Spleen (tissue), 11 donors: ENCODE data around the gene NPHP4. TPM values are rescaled to one million over a fixed set of nuclear protein-coding genes. Genes with fewer than 3 reads are reported as not detected.

Source experiments
- DNase-seq: peaks from one replicate; pipeline ENCODE4 v3.0.0-alpha.2; 2020
- H3K27ac ChIP-seq, 8 donors: fragments of 200-600 bp; sonication (generic) in 7 of 8; 1 replicate in 4 of 8; 2 replicates in 4 of 8; pipeline versions ENCODE4 v1.5.0 to v1.8.0; 2016 to 2021; ENCODE audit warnings: inconsistent platforms in 4 of 8, mild to moderate bottlenecking in 4 of 8, moderate library complexity in 1 of 8
- H3K27me3 ChIP-seq, 7 donors: fragments of 200-600 bp; sonication (generic) in 6 of 7; replicated peaks in 1 of 7; 1 replicate in 4 of 7; 2 replicates in 3 of 7; pipeline versions ENCODE4 v1.5.0 to v1.8.0; 2016 to 2021; ENCODE audit warnings: inconsistent platforms in 3 of 7, mild to moderate bottlenecking in 1 of 7
- H3K36me3 ChIP-seq, 6 donors: fragments of 200-600 bp; sonication (generic) in 5 of 6; 1 replicate in 4 of 6; 2 replicates in 2 of 6; pipeline versions ENCODE4 v1.5.0 to v1.8.0; 2016 to 2021; ENCODE audit warnings: inconsistent platforms in 2 of 6
- H3K4me1 ChIP-seq, 6 donors: fragments of 200-600 bp; sonication (generic) in 5 of 6; 1 replicate in 3 of 6; 2 replicates in 3 of 6; pipeline versions ENCODE4 v1.5.0 to v1.8.0; 2016 to 2021; ENCODE audit warnings: inconsistent platforms in 3 of 6
- H3K4me3 ChIP-seq, 8 donors: fragments of 200-600 bp; sonication (generic) in 7 of 8; 1 replicate in 4 of 8; 2 replicates in 4 of 8; pipeline versions ENCODE4 v1.5.0 to v1.8.0; 2016 to 2021; ENCODE audit warnings: inconsistent platforms in 4 of 8, mild to moderate bottlenecking in 4 of 8, moderate library complexity in 2 of 8
- H3K9me3 ChIP-seq, 8 donors: fragments of 200-600 bp; sonication (generic) in 7 of 8; 1 replicate in 4 of 8; 2 replicates in 4 of 8; pipeline versions ENCODE4 v1.5.0 to v1.8.0; 2016 to 2021; ENCODE audit warnings: inconsistent platforms in 4 of 8
- POLR2A ChIP-seq, 3 donors: fragments of 450-650 bp; IDR thresholded peaks; one replicate each; pipeline ENCODE4 v1.5.1; 2017; ENCODE audit warnings: antibody characterized with exemption in 3 of 3, mild to moderate bottlenecking in 1 of 3
- POLR2AphosphoS5 ChIP-seq, 3 donors: sonication (generic); formaldehyde crosslinking; IDR thresholded peaks; one replicate each; pipeline ENCODE4 v1.5.1; 2017; ENCODE audit warnings: antibody characterized with exemption in 3 of 3
- WGBS, 5 donors: extraction: QIAGEN DNeasy Blood & Tissue Kit in 3 of 5; methylation state at CpG; one replicate each; pipeline versions ENCODE4 v1.1.5 to v1.1.7; 2013 to 2018; 5-methylcytosine and 5-hydroxymethylcytosine counted together
- intact Hi-C: fragments of 100-400 bp; cut with DNase I; formaldehyde crosslinking; loops from one replicate; pipeline ENCODE4 v1.15.0; 2023; ENCODE audit warnings: low total_unique reads
- polyA plus RNA-seq, 3 donors: library from polyadenylated mRNA; stranded (reverse); fragments of 200-250 nt; gene quantifications; one replicate each; pipeline ENCODE4 v1.2.1, GENCODE V29; 2013
- total RNA-seq, 7 donors: library from RNA; depleted of rRNA in 3 of 7; stranded (reverse); fragments of >200 nt in 3 of 7; fragmentation: NEBNext Ultra II Directional in 4 of 7; extraction: Animal tissue kit (Norgen Biotek cat#: 25700) in 4 of 7; gene quantifications; one replicate each; pipeline versions ENCODE4 v1.1.0 to v1.2.1, GENCODE V29; 2016 to 2021
- TF ChIP-seq, protein P1 (sequence below), 11 experiments: fragments of 200-600 bp in 7 of 11; fragments of 450-650 bp in 4 of 11; sonication (generic) in 4 of 11; IDR thresholded peaks in 8 of 11; conservative IDR thresholded peaks in 3 of 11; 1 replicate in 7 of 11; 2 replicates in 4 of 11; pipeline versions ENCODE4 v1.4.0 to v1.8.0; 2016 to 2021; ENCODE audit warnings: antibody characterized with exemption in 11 of 11, inconsistent platforms in 4 of 11, mild to moderate bottlenecking in 1 of 11
- donor health status: healthy with polysubstance abuse.
- donor health status: DM: no; HTN: no; CAD: no; lungs with moderate emphysema.
- donor health status: DM: no; HTN: no; CAD: no.
- donor health status: Bipolar disorder and iron deficiency.
- donor health status: healthy.
- donor health status: DM: no; HTN: no; CAD: no.
- donor health status: DM: yes; HTN: yes; CAD: no.

The NPHP4 gene
- total and polyA plus RNA-seq, 10 donors, result 1.2 to 17.5 (median 9.4) TPM

DNA sequence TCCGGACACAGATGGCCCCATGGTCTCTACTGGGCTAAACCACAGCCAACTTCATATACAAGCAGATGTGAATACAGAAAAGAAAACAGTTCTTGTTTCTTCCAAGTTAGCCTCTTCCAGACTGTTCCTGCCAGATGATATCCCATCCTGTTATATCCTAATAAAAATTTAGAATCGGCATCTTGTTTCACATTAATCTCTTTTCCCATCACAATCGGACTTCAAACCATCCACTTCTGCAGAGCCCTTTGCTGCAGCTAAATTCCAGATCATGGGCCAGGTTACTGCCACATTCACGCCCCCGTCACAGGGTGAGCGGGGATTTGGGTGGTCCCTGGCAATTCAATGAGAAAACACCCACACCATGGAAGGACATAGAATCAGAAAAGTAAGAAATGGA is 57.2 kb downstream of the NPHP4 start:
- no peak for DNase-seq
- TF ChIP-seq, protein P1, sequence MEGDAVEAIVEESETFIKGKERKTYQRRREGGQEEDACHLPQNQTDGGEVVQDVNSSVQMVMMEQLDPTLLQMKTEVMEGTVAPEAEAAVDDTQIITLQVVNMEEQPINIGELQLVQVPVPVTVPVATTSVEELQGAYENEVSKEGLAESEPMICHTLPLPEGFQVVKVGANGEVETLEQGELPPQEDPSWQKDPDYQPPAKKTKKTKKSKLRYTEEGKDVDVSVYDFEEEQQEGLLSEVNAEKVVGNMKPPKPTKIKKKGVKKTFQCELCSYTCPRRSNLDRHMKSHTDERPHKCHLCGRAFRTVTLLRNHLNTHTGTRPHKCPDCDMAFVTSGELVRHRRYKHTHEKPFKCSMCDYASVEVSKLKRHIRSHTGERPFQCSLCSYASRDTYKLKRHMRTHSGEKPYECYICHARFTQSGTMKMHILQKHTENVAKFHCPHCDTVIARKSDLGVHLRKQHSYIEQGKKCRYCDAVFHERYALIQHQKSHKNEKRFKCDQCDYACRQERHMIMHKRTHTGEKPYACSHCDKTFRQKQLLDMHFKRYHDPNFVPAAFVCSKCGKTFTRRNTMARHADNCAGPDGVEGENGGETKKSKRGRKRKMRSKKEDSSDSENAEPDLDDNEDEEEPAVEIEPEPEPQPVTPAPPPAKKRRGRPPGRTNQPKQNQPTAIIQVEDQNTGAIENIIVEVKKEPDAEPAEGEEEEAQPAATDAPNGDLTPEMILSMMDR (IDR thresholded peaks at IDR 0.05 in 8 of 11, conservative IDR thresholded peaks at IDR 0.05 in 3 of 11), result no peak
- no peak for TF ChIP-seq POLR2AphosphoS5 (IDR thresholded peaks at IDR 0.05)
- no peaks in the 10 kb centered on the region for H3K9me3 ChIP-seq
- H3K27me3 ChIP-seq, result no peaks in the 10 kb centered on the region
- H3K4me3 ChIP-seq, result no peak overlapping the region
- H3K4me1 ChIP-seq, result no peaks in the 10 kb centered on the region
- no peak overlapping the region for H3K27ac ChIP-seq
- intact Hi-C loops, result no loop called here
- 88 to 98% (median 95%) methylated on average over 6 of the region's 6 CpGs for WGBS, 5 donors
- H3K36me3 ChIP-seq, result peaks cover 0 to 52% (median 6%) of the 10 kb centered on the region in 6 donors

DNA sequence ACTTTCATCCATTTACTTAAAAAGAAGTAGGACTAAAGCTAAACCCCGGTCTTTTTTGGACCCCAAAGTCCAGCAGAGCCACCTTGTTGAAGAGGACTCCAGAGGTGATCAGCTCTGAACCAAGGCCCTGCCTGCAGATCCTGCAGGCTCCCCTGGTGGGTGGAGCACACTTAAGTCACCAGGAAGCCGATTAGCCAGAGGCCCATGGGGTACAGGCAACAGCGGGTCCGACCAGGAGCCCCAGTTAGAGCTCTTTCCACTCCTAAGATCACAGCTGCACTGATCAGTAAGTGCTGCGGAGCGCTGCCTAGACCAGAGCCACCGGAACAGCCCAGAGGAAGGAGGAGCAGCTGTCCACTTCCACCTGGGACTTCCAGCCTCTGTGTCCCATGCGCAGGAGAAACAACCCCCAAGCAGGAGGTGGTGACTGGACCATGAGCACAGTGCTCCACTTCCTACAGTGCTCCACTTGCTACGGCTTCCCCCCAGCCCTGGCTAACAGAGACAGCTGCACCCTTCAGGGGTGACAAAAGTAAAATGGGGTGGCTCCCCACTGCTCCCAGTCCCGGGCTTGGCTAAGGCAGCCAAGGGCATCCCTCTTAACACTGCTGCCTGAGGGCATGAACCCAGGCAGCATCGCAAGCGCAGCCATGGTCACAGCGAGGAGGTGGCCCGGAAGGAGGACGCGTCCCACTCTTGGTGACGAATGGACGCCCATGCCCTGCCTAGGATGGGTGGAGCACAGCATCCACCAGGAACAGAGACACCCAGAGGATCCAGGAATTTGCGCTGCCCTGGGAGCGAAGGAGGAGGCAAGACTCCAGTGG is 58.0 kb downstream of the NPHP4 start:
- peaks cover 0 to 49% (median 6%) of the 10 kb centered on the region in 6 donors for H3K36me3 ChIP-seq
- TF ChIP-seq POLR2AphosphoS5 (IDR thresholded peaks at IDR 0.05), result no peak
- no peak for TF ChIP-seq POLR2A (IDR thresholded peaks at IDR 0.05)
- TF ChIP-seq, protein P1 (IDR thresholded peaks at IDR 0.05 in 8 of 11, conservative IDR thresholded peaks at IDR 0.05 in 3 of 11), result no peak
- H3K4me3 ChIP-seq, result no peak overlapping the region
- H3K27me3 ChIP-seq, result no peaks in the 10 kb centered on the region
- intact Hi-C loops, result no loop called here
- H3K27ac ChIP-seq, result no peak overlapping the region
- no peaks in the 10 kb centered on the region for H3K9me3 ChIP-seq
- 94 to 96% (median 95%) methylated on average over 17 to 20 of the region's 20 CpGs for WGBS, 5 donors
- no peak for DNase-seq
- H3K4me1 ChIP-seq, result no peaks in the 10 kb centered on the region

DNA sequence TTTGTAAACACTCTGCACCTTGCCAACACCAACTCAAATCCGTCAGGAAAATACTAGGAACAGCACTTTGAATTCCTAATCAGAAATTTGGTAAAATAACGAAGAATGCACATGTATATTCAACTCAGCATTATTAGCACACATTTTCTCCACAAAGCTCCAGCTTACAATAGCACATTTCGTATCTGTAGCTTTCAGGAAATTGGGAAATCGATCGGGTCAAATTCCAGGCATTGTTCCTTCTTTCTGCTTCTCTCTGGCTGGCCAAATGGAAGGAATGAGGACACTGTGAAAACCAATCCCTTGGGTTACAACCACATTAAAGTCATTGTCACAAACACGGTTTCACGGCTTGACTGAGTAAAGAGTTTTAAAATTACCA is 58.6 kb downstream of the NPHP4 start:
- Histone ChIP-seq H3K4me3 (no peak overlapping the region), H3K36me3 (peaks cover 0 to 49% (median 6%) of the 10 kb centered on the region in 6 donors), H3K27ac (no peak overlapping the region), H3K27me3 (no peaks in the 10 kb centered on the region), H3K9me3 (no peaks in the 10 kb centered on the region), H3K4me1 (no peaks in the 10 kb centered on the region)
- intact Hi-C loops, result no loop called here
- TF ChIP-seq POLR2A (IDR thresholded peaks at IDR 0.05) (no peak), POLR2AphosphoS5 (IDR thresholded peaks at IDR 0.05) (no peak)
- TF ChIP-seq, protein P1 (IDR thresholded peaks at IDR 0.05 in 8 of 11, conservative IDR thresholded peaks at IDR 0.05 in 3 of 11), result no peak
- WGBS, 5 donors, result 67 to 82% (median 76%) methylated on average over 7 of the region's 7 CpGs
- no peak for DNase-seq

DNA sequence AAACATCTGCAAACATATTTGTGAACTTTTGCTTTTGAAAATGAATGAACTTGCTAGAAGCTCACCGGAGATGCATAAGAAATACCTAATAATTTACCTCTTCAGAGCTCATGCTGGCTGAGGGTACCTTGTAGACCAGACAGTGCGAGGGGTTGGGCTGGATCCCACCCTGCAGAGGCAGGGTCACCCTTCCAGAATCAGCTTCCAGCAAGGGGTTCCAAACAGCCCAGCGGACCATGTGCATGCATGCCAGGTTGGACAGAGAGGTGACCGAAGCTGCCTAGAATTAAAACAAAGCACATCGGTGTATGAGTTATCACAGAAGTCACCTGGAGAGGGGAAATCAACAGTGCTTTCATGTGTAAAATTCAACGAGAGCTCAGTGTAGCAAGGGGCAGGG is 59.2 kb downstream of the NPHP4 start:
- H3K4me3 ChIP-seq, result no peak overlapping the region
- H3K36me3 ChIP-seq, result peaks cover 0 to 46% (median 6%) of the 10 kb centered on the region in 6 donors
- no peaks in the 10 kb centered on the region for H3K9me3 ChIP-seq
- H3K27ac ChIP-seq, result no peak overlapping the region
- no peak for DNase-seq
- TF ChIP-seq, protein P1 (IDR thresholded peaks at IDR 0.05 in 8 of 11, conservative IDR thresholded peaks at IDR 0.05 in 3 of 11), result no peak
- TF ChIP-seq POLR2AphosphoS5 (IDR thresholded peaks at IDR 0.05) (no peak), POLR2A (IDR thresholded peaks at IDR 0.05) (no peak)
- intact Hi-C loops, result no loop called here
- no peaks in the 10 kb centered on the region for H3K4me1 ChIP-seq
- 94 to 97% (median 95%) methylated on average over 6 of the region's 6 CpGs for WGBS, 5 donors
- H3K27me3 ChIP-seq, result no peaks in the 10 kb centered on the region
